Breast epithelium (tissue), 4 donors: ENCODE data around the gene WLS. TPM values are rescaled to one million over a fixed set of nuclear protein-coding genes. Genes with fewer than 3 reads are reported as not detected.
A peak's percentile ranks its signal among the peaks of the same experiment; 100 is the strongest.

Experiments
- DNase-seq, 2 donors: peaks; one replicate each; pipeline ENCODE4 v3.0.0-alpha.2; 2019; ENCODE audit warnings: low spot score in 2 of 2
- H3K27ac ChIP-seq, 2 donors: fragments of 200-600 bp; sonication (generic) in 1 of 2; one replicate each; pipeline ENCODE4 v1.5.1; 2016 to 2019; ENCODE audit warnings: mild to moderate bottlenecking in 1 of 2
- H3K27me3 ChIP-seq, 2 donors: fragments of 200-600 bp; sonication (generic) in 1 of 2; one replicate each; pipeline versions ENCODE4 v1.5.1 to v1.6.0; 2017 to 2019; ENCODE audit warnings: control low read depth in 1 of 2, mild to moderate bottlenecking in 1 of 2
- H3K36me3 ChIP-seq: fragments of 200-600 bp; one replicate; pipeline ENCODE4 v1.5.1; 2019
- H3K4me1 ChIP-seq, 2 donors: fragments of 200-600 bp; sonication (generic); one replicate each; pipeline ENCODE4 v1.5.1; 2016 to 2019; ENCODE audit warnings: control low read depth in 1 of 2
- H3K4me3 ChIP-seq, 3 donors: fragments of 200-600 bp; sonication (generic); 1 replicate in 2 of 3; 2 replicates in 1 of 3; pipeline ENCODE4 v1.5.1; 2016 to 2019; ENCODE audit warnings: mild to moderate bottlenecking in 3 of 3, moderate library complexity in 2 of 3
- H3K9me3 ChIP-seq, 2 donors: fragments of 200-600 bp; sonication (generic) in 1 of 2; one replicate each; pipeline ENCODE4 v1.5.1; 2016 to 2019; ENCODE audit warnings: control low read depth in 1 of 2
- CTCF ChIP-seq, 3 donors: fragments of 450-650 bp; IDR thresholded peaks; one replicate each; pipeline ENCODE4 v1.5.1; 2016 to 2017; ENCODE audit warnings: antibody characterized with exemption in 3 of 3, mild to moderate bottlenecking in 3 of 3, moderate library complexity in 3 of 3
- POLR2A ChIP-seq: fragments of 450-650 bp; IDR thresholded peaks from one replicate; pipeline ENCODE4 v1.6.1; 2016; ENCODE audit warnings: antibody characterized with exemption, mild to moderate bottlenecking, moderate library complexity
- POLR2AphosphoS5 ChIP-seq, 3 donors: sonication (generic); formaldehyde crosslinking; IDR thresholded peaks; one replicate each; pipeline ENCODE4 v1.6.1; 2017; ENCODE audit warnings: antibody characterized with exemption in 3 of 3
- intact Hi-C: fragments of 100-400 bp; cut with DNase I; formaldehyde crosslinking; loops from one replicate; pipeline ENCODE4 v1.15.1; 2023; ENCODE audit warnings: low total_unique reads
- total RNA-seq, 3 donors: library from RNA; depleted of rRNA; stranded (reverse); fragments of >200 nt; gene quantifications; one replicate each; pipeline ENCODE4 v1.1.0, GENCODE V29; 2016

The WLS gene
- total RNA-seq, 3 donors from 2014 or later, result 61.9 to 76.3 (median 62.8) TPM

GRCh38 chr1:68198752-68199151 lies 33.6 kb downstream of the WLS start:
- no peaks in the 10 kb centered on the region for H3K9me3 ChIP-seq
- H3K4me1 ChIP-seq, result no peaks in the 10 kb centered on the region
- TF ChIP-seq POLR2A (no peak), CTCF (IDR thresholded peaks at IDR 0.05) (no peak), POLR2AphosphoS5 (IDR thresholded peaks at IDR 0.05) (no peak)
- H3K4me3 ChIP-seq, result no peak overlapping the region
- H3K27ac ChIP-seq, result no peak overlapping the region
- intact Hi-C loops, result no loop called here
- DNase-seq, result no peak
- H3K27me3 ChIP-seq, result no peaks in the 10 kb centered on the region
- no peaks in the 10 kb centered on the region for H3K36me3 ChIP-seq

GRCh38 chr1:68197891-68198290 lies 34.4 kb downstream of the WLS start:
- intact Hi-C loops, result no loop called here
- Histone ChIP-seq H3K27ac (peak overlapping the region; percentile 40 to 64), H3K4me1 (no peaks in the 10 kb centered on the region), H3K36me3 (no peaks in the 10 kb centered on the region), H3K4me3 (no peak overlapping the region), H3K27me3 (no peaks in the 10 kb centered on the region), H3K9me3 (no peaks in the 10 kb centered on the region)
- no peak for DNase-seq
- TF ChIP-seq POLR2A (no peak), CTCF (IDR thresholded peaks at IDR 0.05) (no peak), POLR2AphosphoS5 (IDR thresholded peaks at IDR 0.05) (no peak)

- Histone ChIP-seq H3K9me3 (no peaks in the 10 kb centered on the region), H3K36me3 (no peaks in the 10 kb centered on the region), H3K4me1 (no peaks in the 10 kb centered on the region), H3K27ac (peak overlapping the region; percentile 40 to 64), H3K4me3 (no peak overlapping the region), H3K27me3 (no peaks in the 10 kb centered on the region)
- intact Hi-C loops, result no loop called here
- no peak for TF ChIP-seq CTCF (IDR thresholded peaks at IDR 0.05)
- no peak for TF ChIP-seq POLR2AphosphoS5 (IDR thresholded peaks at IDR 0.05)
- no peak for TF ChIP-seq POLR2A
- DNase-seq, result no peak
Measured at GRCh38 chr1:68197461-68197860, 34.9 kb downstream of the WLS start.

GRCh38 chr1:68196676-68197075 lies 35.6 kb downstream of the WLS start:
- no peaks in the 10 kb centered on the region for H3K9me3 ChIP-seq
- intact Hi-C loops, result no loop called here
- H3K4me3 ChIP-seq, result no peak overlapping the region
- peak overlapping the region in 1 of 2 donors; percentile 15 for H3K27ac ChIP-seq
- no peaks in the 10 kb centered on the region for H3K4me1 ChIP-seq
- no peak for DNase-seq
- TF ChIP-seq POLR2A (no peak), POLR2AphosphoS5 (IDR thresholded peaks at IDR 0.05) (no peak), CTCF (IDR thresholded peaks at IDR 0.05) (no peak)
- no peaks in the 10 kb centered on the region for H3K27me3 ChIP-seq
- no peaks in the 10 kb centered on the region for H3K36me3 ChIP-seq

GRCh38 chr1:68191717-68192116 lies 40.6 kb downstream of the WLS start:
- DNase-seq, result no peak
- Histone ChIP-seq H3K4me1 (no peaks in the 10 kb centered on the region), H3K9me3 (no peaks in the 10 kb centered on the region), H3K4me3 (no peak overlapping the region), H3K36me3 (no peaks in the 10 kb centered on the region), H3K27ac (no peak overlapping the region), H3K27me3 (no peaks in the 10 kb centered on the region)
- intact Hi-C loops, result no loop called here
- TF ChIP-seq POLR2A, result no peak
- no peak for TF ChIP-seq POLR2AphosphoS5 (IDR thresholded peaks at IDR 0.05)
- TF ChIP-seq CTCF (IDR thresholded peaks at IDR 0.05), result no peak
